ENCODE data around the gene NKTR. TPM values are rescaled to one million over a fixed set of nuclear protein-coding genes. Genes with fewer than 3 reads are reported as not detected.

NKTR gene
- total and polyA plus RNA-seq, 9 of the 15 experiments (the other 6 are each of a cell fraction or from before 2014, with no cell fraction given), result 19.7 to 123 (median 92.6) TPM

DNA sequence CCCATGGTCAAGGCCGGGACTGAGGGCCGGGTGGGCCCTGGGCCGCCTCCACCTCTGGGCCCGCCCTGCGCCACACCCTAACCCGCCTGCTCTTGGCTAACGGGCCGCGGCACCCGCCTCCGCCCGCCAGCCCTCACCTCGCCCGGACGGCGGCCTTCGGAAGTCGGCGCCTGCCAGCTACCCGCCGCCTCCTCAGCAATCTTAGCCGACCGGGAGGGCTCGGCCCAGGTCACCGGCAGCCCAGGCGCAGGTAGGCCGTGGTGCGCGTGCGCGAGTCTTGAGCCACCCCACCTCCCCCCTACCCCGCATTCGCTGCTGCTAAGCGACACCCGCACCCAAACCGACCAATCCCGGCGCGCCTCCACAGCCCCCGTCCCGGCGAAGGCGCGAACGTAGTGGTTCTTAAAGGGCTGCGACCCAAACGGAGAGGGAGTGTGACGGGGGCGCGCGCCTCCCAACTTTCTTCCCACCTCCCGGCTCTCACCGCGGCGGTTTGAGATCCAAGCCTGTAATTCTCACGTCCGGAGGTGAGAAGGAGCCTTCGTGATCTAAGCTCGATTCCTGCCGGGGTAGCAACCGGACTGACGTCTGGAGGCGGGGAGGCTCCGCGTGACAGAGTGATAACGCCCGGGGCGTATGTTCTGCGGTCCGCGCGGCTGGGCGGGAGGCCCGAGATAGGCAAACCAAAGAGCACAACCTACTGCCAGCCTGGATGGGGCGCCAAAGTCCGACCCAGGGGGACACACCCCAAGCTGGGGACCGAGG, 18.6 kb upstream of the NKTR start, which contains the start of gene SEC22C (continued):
- TF ChIP-seq NELFE (IDR thresholded peaks at IDR 0.05; ENCODE audit: insufficient read depth, insufficient read length) (no peak), HDGF (IDR thresholded peaks at IDR 0.05) (no peak), NR4A1 (CRISPR knock-in tag; IDR thresholded peaks at IDR 0.05) (no peak), NR4A1 (tag; IDR thresholded peaks at IDR 0.05) (no peak), NCOA6 (IDR thresholded peaks at IDR 0.05) (no peak; the same call in 1 of the 2 replicates), ZNF584 (CRISPR knock-in tag; IDR thresholded peaks at IDR 0.05; ENCODE audit: low read depth) (no peak), NCOA2 (IDR thresholded peaks at IDR 0.05; ENCODE audit: partially characterized antibody in 2 of 2) (no peak), CHD2 (IDR thresholded peaks at IDR 0.05; ENCODE audit: low read depth, low read length) (peak; percentile 55; the same call in 1 of the 2 replicates), ZNF324 (CRISPR knock-in tag; IDR thresholded peaks at IDR 0.05) (no peak), MCM2 (IDR thresholded peaks at IDR 0.05; ENCODE audit: low read depth) (no peak), ZNF174 (CRISPR knock-in tag; IDR thresholded peaks at IDR 0.05) (no peak), ZNF507 (tag; conservative IDR thresholded peaks at IDR 0.05) (no peak), ZFPM2 (CRISPR knock-in tag; IDR thresholded peaks at IDR 0.05) (no peak), ZNF655 (CRISPR knock-in tag; IDR thresholded peaks at IDR 0.05) (no peak), STAT5A (IDR thresholded peaks at IDR 0.05; ENCODE audit: borderline replicate concordance, low read length) (peak; percentile 43; the same call in 1 of the 2 replicates), ZNF212 (CRISPR knock-in tag; IDR thresholded peaks at IDR 0.05) (no peak), RAD51 (IDR thresholded peaks at IDR 0.05; ENCODE audit: borderline replicate concordance, low read depth) (peak; percentile 72; the same call in 1 of the 2 replicates), MYBL2 (IDR thresholded peaks at IDR 0.05; ENCODE audit: low read depth) (peak; percentile 74), MYBL2 (CRISPR knock-in tag; IDR thresholded peaks at IDR 0.05; ENCODE audit: borderline replicate concordance) (no peak), NR2C1 (IDR thresholded peaks at IDR 0.05) (no peak), NR2C1 (tag; IDR thresholded peaks at IDR 0.05) (no peak), GTF2B (IDR thresholded peaks at IDR 0.05; ENCODE audit: extremely low read depth, insufficient read length) (no peak), PCBP1 (IDR thresholded peaks at IDR 0.05; ENCODE audit: low read depth, low read length, poor library complexity, severe bottlenecking) (peak; percentile 77), ILF3 (IDR thresholded peaks at IDR 0.05; ENCODE audit: borderline replicate concordance) (no peak), ZC3H4 (CRISPR knock-in tag; IDR thresholded peaks at IDR 0.05; ENCODE audit: borderline replicate concordance) (no peak)
- TF ChIP-seq, protein P1, sequence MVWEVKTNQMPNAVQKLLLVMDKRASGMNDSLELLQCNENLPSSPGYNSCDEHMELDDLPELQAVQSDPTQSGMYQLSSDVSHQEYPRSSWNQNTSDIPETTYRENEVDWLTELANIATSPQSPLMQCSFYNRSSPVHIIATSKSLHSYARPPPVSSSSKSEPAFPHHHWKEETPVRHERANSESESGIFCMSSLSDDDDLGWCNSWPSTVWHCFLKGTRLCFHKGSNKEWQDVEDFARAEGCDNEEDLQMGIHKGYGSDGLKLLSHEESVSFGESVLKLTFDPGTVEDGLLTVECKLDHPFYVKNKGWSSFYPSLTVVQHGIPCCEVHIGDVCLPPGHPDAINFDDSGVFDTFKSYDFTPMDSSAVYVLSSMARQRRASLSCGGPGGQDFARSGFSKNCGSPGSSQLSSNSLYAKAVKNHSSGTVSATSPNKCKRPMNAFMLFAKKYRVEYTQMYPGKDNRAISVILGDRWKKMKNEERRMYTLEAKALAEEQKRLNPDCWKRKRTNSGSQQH (CRISPR knock-in tag; IDR thresholded peaks at IDR 0.05), result no peak
- TF ChIP-seq, protein P2, sequence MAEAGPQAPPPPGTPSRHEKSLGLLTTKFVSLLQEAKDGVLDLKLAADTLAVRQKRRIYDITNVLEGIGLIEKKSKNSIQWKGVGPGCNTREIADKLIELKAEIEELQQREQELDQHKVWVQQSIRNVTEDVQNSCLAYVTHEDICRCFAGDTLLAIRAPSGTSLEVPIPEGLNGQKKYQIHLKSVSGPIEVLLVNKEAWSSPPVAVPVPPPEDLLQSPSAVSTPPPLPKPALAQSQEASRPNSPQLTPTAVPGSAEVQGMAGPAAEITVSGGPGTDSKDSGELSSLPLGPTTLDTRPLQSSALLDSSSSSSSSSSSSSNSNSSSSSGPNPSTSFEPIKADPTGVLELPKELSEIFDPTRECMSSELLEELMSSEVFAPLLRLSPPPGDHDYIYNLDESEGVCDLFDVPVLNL (CRISPR knock-in tag; IDR thresholded peaks at IDR 0.05; ENCODE audit: low read depth), result peak; percentile 71; the same call in 1 of the 2 replicates

Measured in K562 (cell line).